ENCODE results near the gene DENND5A. TPM values are rescaled to one million over a fixed set of nuclear protein-coding genes. Genes with fewer than 3 reads are reported as not detected.

The DENND5A gene
- total RNA-seq, 6 experiments from 2014 or later = 14.4 to 38.7 (median 20.4) TPM

GRCh38 chr11:9155930-9156329 is 109.2 kb downstream of the DENND5A start:
- ATAC-seq = no peak
- Histone ChIP-seq H3K36me3 (peaks cover 0 to 31% (median 2%) of the 10 kb centered on the region in 4 donors), H3K4me1 (no peaks in the 10 kb centered on the region), H3K27ac (no peak overlapping the region), H3K27me3 (no peaks in the 10 kb centered on the region), H3K9me3 (no peaks in the 10 kb centered on the region), H3K4me3 (no peak overlapping the region)
- 100% methylated on average over 3 of the region's 4 CpGs for WGBS (ENCODE audit: insufficient coverage, low coverage, low lambda C conversion rate, missing lambda C conversion rate)
- no peak for DNase-seq
- intact Hi-C loops (cut with DNase I) = no loop called here
- TF ChIP-seq CTCF (IDR thresholded peaks at IDR 0.05) = no peak
- no peak for TF ChIP-seq POLR2A (IDR thresholded peaks at IDR 0.05)

GRCh38 chr11:9153651-9154050 is 111.5 kb downstream of the DENND5A start:
- no peak for TF ChIP-seq POLR2A (IDR thresholded peaks at IDR 0.05)
- DNase-seq = no peak
- no peaks in the 10 kb centered on the region for H3K9me3 ChIP-seq
- H3K4me3 ChIP-seq = no peak overlapping the region
- H3K36me3 ChIP-seq = peaks cover 3 to 38% (median 8%) of the 10 kb centered on the region in 4 donors
- H3K27ac ChIP-seq = no peak overlapping the region
- no peaks in the 10 kb centered on the region for H3K27me3 ChIP-seq
- no peaks in the 10 kb centered on the region for H3K4me1 ChIP-seq
- ATAC-seq = peak in 2 of 4 donors; percentile 54 to 59
- intact Hi-C loops (cut with DNase I) = no loop called here
- 42% methylated on average over 2 of the region's 2 CpGs for WGBS (ENCODE audit: insufficient coverage, low coverage, low lambda C conversion rate, missing lambda C conversion rate)

DNA sequence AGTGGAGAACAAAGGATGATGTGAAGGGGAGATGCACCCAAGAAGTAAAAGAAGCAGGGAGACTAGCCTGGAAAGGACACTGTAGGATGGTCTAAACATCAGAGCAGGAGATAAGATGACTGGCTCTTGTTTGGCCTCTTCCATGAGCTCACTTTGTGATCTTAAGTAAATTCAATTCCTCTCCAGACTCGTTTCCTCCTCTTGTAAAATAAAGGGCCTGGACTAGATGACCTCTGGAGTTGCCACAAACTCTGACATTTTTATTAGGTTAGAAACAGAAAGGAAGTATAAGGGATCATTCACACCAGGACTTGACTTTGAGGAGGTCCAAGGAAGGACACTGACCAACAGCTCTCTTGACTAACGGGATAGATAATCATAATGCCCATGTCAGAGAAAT is 113.5 kb downstream of the DENND5A start:
- intact Hi-C loops (cut with DNase I) = no loop called here
- no peak overlapping the region for H3K4me3 ChIP-seq
- TF ChIP-seq POLR2A (IDR thresholded peaks at IDR 0.05) = no peak
- no peak for TF ChIP-seq CTCF (IDR thresholded peaks at IDR 0.05)
- no peaks in the 10 kb centered on the region for H3K9me3 ChIP-seq
- no peaks in the 10 kb centered on the region for H3K27me3 ChIP-seq
- peaks cover 7 to 52% (median 8%) of the 10 kb centered on the region in 4 donors for H3K36me3 ChIP-seq
- DNase-seq (no peak), ATAC-seq (no peak)
- H3K4me1 ChIP-seq = no peaks in the 10 kb centered on the region
- 72% methylated on average over 2 of the region's 2 CpGs for WGBS (ENCODE audit: insufficient coverage, low coverage, low lambda C conversion rate, missing lambda C conversion rate)
- H3K27ac ChIP-seq = no peak overlapping the region

DNA sequence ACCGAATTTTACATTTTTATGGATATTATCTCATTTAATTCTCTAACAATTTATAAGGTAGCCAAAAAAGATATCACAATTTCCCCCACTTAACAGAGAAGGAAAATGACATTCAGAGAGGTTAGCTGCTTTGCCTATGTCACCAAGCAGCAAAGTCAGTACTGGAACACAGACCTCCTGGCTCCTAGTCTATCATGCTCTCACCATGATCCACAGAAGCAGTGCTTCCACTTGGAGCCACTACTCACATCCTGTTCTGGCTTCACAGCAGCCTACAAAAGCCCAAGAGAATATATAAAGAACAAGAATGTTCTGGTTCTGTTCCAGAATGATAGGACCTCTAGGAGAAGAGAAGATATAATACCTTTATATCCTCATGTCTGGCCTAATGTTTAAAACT is 114.2 kb downstream of the DENND5A start:
- H3K4me3 ChIP-seq = no peak overlapping the region
- 90% methylated on average over 1 of the region's 1 CpG for WGBS (ENCODE audit: insufficient coverage, low coverage, low lambda C conversion rate, missing lambda C conversion rate)
- no peaks in the 10 kb centered on the region for H3K27me3 ChIP-seq
- no peaks in the 10 kb centered on the region for H3K9me3 ChIP-seq
- TF ChIP-seq POLR2A (IDR thresholded peaks at IDR 0.05) (no peak), CTCF (IDR thresholded peaks at IDR 0.05) (no peak)
- peaks cover 7 to 55% (median 8%) of the 10 kb centered on the region in 4 donors for H3K36me3 ChIP-seq
- intact Hi-C loops (cut with DNase I) = no loop called here
- no peaks in the 10 kb centered on the region for H3K4me1 ChIP-seq
- ATAC-seq = no peak
- no peak overlapping the region for H3K27ac ChIP-seq
- no peak for DNase-seq

GRCh38 chr11:9150501-9150900 is 114.6 kb downstream of the DENND5A start:
- TF ChIP-seq POLR2A (IDR thresholded peaks at IDR 0.05) (no peak), CTCF (IDR thresholded peaks at IDR 0.05) (no peak)
- Histone ChIP-seq H3K9me3 (no peaks in the 10 kb centered on the region), H3K4me1 (no peaks in the 10 kb centered on the region), H3K27me3 (no peaks in the 10 kb centered on the region), H3K27ac (no peak overlapping the region), H3K36me3 (peaks cover 7 to 55% (median 8%) of the 10 kb centered on the region in 4 donors), H3K4me3 (no peak overlapping the region)
- intact Hi-C loops (cut with DNase I) = no loop called here
- no peak for ATAC-seq
- 89% methylated on average over 2 of the region's 2 CpGs for WGBS (ENCODE audit: insufficient coverage, low coverage, low lambda C conversion rate, missing lambda C conversion rate)
- no peak for DNase-seq

Data from right lobe of liver (tissue), 6 donors.